ENCODE results near the gene ASTE1. TPM values are rescaled to one million over a fixed set of nuclear protein-coding genes. Genes with fewer than 3 reads are reported as not detected.

ASTE1 gene, protein sequence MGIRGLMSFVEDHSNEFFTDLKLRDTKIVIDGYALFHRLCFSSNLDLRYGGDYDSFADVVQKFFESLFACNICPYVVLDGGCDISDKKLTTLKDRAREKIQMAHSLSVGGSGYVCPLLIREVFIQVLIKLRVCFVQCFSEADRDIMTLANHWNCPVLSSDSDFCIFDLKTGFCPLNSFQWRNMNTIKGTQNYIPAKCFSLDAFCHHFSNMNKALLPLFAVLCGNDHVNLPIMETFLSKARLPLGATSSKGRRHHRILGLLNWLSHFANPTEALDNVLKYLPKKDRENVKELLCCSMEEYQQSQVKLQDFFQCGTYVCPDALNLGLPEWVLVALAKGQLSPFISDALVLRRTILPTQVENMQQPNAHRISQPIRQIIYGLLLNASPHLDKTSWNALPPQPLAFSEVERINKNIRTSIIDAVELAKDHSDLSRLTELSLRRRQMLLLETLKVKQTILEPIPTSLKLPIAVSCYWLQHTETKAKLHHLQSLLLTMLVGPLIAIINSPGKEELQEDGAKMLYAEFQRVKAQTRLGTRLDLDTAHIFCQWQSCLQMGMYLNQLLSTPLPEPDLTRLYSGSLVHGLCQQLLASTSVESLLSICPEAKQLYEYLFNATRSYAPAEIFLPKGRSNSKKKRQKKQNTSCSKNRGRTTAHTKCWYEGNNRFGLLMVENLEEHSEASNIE
- 10 to 100 TPM in 2 of 4 donors, 1 to 10 TPM in 2; 4.5 to 26.2 (median 8.3) TPM for polyA plus RNA-seq
- long read RNA-seq, donor 1 = 0 reads
- long read RNA-seq, donor 2, partial matches to known transcripts = 0 of 1 reads
- long read RNA-seq, donor 2, other reads (novel, unspliced or antisense) = 0 of 1 reads
- long read RNA-seq, donor 3, partial matches to known transcripts = 10 of 10 reads
- long read RNA-seq, donor 3, other reads (novel, unspliced or antisense) = 0 of 10 reads
- long read RNA-seq, donor 4 = 0 reads
- long read RNA-seq, donor 5 = 0 reads
- long read RNA-seq, donor 6, partial matches to known transcripts = 0 of 3 reads
- long read RNA-seq, donor 6, other reads (novel, unspliced or antisense) = 0 of 3 reads
- long read RNA-seq, donor 7 = 0 reads
- long read RNA-seq, donor 8 = 0 reads
- long read RNA-seq, donor 9 = 0 reads
- long read RNA-seq, donor 10, partial matches to known transcripts = 0 of 3 reads
- long read RNA-seq, donor 10, other reads (novel, unspliced or antisense) = 0 of 3 reads

DNA sequence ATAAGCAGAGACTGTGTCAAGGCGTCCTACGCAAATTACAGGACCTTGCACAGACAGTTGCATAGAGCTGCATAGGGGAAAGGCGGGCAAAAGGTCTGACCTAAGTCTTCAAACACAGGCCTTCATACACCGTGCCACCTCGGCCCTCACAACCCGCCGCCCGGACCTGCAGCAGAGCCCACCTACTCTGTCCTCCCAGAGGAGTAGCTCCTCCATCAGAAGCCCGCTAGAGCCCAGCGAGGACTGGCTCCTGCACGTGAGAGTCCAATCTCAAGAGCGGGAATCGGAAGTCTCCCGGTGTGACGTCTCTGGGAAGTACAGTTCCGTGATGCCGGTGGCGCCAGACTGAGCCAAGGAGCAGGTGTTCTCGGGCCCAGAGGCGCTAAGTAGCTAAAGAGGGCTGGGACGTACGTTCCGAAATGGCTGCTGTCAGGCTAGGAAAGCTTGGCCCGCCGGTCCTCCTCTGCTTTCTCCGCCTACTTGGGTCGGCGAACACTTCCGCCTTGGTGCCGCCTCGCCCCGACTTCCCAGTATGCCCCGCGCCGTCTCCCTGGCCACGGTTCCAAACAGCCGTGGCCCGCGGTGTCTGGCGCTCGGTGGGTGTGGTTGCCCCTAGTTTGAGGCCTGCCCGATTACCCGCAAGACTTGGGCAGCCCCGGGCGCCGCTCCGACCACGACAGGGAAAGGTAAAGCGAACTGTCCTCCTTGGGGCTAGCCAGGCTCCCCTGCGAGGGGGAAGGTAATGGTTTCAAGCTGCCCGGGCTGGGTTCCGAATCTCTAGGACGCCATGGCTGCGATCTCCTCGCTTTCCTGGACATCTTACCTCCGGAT lies at the start of gene ASTE1, which contains the start of gene NEK11:
ASTE1 (minus strand) TSS at position 505 of the 831 bp plus-strand sequence. CDS start 1,519 bp downstream, outside the sequence.
NEK11 (plus strand) TSS at position 557 of the 831 bp plus-strand sequence. CDS start 2,832 bp downstream, outside the sequence.
- DNase-seq (peak; percentile 89 to 96), FAIRE-seq (no peak)
- peak within 1 kb of the TSS; percentile 63 to 79 (median 75) for H3K4me3 ChIP-seq (ENCODE audit: low read depth in 1 of 3, low read length in 3 of 3)
- H3K36me3 ChIP-seq (ENCODE audit: control insufficient read depth in 3 of 3, insufficient read depth in 2 of 3, low read depth in 1 of 3, low read length in 3 of 3) = peaks cover 0 to 5% (median 2%) of the 10 kb centered on the region in 3 donors
- no peaks in the 10 kb centered on the region for H3K27me3 ChIP-seq (ENCODE audit: control insufficient read depth in 3 of 3, insufficient read depth in 3 of 3, low read length in 3 of 3)
- H3K27ac ChIP-seq (ENCODE audit: low read depth in 1 of 3, low read length in 2 of 3) = peak within 1 kb of the TSS; percentile 94 to 100 (median 95)
- H3K4me1 ChIP-seq (ENCODE audit: control insufficient read depth in 3 of 3, insufficient read depth in 2 of 3, low read depth in 1 of 3, low read length in 2 of 3) = peaks cover 5 to 19% (median 14%) of the 10 kb centered on the region in 3 donors
- no peaks in the 10 kb centered on the region for H3K9me3 ChIP-seq (ENCODE audit: control insufficient read depth in 2 of 2, insufficient read depth in 1 of 2, low read depth in 1 of 2, low read length in 1 of 2)
- 0 to 1% (median 0%) methylated on average over 52 to 56 of the region's 56 CpGs for WGBS, 3 donors

DNA sequence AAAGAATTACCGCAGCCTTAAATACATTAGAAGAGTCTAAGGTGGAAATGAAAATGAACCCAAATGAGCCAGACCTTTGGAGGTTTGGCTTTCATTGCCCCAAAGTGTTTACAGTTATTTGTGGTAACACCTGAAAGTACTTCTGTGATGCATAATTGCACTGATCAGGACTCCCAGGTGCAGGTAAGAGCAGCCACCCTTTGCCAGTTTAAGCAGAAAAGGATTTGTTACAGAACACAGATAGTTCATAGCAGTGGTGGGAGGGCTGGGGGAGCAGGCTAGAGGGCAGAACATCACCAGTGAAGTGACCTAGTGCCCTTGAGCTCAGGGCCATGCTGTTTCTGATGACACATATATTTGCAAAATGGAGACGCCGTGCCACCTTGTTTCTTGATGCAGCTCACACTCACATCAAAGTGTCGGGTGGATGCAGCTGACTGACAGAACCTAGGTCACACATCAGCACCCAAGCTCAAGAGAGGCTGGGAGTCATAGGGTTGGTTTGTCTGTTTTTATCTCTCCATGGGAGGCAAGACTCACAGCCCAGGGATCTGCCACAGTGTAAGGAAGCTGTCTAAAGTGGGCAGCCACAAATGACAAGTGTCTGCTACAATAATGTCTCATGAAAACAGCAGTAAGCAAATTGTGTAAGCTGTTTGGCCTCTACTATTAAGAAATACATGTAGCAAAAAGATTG lies 49.2 kb upstream of the ASTE1 start:
- Histone ChIP-seq H3K36me3 (ENCODE audit: control insufficient read depth in 3 of 3, insufficient read depth in 2 of 3, low read depth in 1 of 3, low read length in 3 of 3) (no peaks in the 10 kb centered on the region), H3K9me3 (ENCODE audit: control insufficient read depth in 2 of 2, insufficient read depth in 1 of 2, low read depth in 1 of 2, low read length in 1 of 2) (no peaks in the 10 kb centered on the region), H3K4me3 (ENCODE audit: low read depth in 1 of 3, low read length in 3 of 3) (no peak overlapping the region), H3K27ac (ENCODE audit: low read depth in 1 of 3, low read length in 2 of 3) (no peak overlapping the region), H3K27me3 (ENCODE audit: control insufficient read depth in 3 of 3, insufficient read depth in 3 of 3, low read length in 3 of 3) (no peaks in the 10 kb centered on the region), H3K4me1 (ENCODE audit: control insufficient read depth in 3 of 3, insufficient read depth in 2 of 3, low read depth in 1 of 3, low read length in 2 of 3) (no peaks in the 10 kb centered on the region)
- FAIRE-seq (no peak), DNase-seq (no peak)
- WGBS, 3 donors = 55 to 70% (median 68%) methylated on average over 4 of the region's 4 CpGs

DNA sequence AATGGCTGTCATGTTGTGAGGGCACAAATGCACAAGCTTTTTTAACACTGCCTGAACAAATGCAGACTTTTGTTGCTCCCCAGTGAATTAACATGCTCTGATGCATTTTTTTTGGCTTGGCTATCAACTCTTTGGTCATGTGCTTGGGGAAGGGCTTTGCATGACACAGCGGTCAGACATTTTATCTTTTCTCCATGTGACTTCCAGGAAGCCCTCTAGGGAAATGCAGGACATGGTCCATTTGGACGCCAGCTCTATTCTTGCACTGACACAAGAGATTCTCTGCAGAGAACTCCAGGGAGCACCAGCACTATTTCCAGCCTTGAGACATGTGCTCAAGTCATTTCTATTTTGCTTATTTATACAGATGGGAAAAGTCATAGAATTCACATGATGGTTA lies 46.2 kb upstream of the ASTE1 start:
- H3K27ac ChIP-seq (ENCODE audit: low read depth in 1 of 3, low read length in 2 of 3) = no peak overlapping the region

DNA sequence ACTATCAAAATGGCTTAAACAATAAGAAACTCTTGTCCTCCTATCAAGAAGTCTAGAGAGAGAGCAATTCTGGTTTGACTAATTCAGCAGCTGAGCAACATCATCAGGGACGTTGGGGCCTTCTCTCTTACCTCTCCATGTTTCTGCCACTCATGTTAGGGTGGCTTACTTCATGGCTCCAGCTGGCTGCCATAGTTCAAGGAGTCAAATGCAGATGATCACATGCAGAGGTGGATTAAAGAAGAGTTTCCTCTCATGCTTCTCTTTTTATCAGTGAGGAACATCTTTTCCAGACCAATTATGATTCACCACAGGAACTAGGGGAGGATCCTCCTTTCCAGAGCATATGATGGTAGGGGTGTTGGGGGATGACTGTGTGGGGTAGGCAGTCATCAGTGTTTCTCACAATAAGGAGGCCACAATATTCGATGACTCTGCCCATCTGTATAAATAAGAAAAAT lies 45.5 kb upstream of the ASTE1 start:
- Histone ChIP-seq H3K36me3 (ENCODE audit: control insufficient read depth in 3 of 3, insufficient read depth in 2 of 3, low read depth in 1 of 3, low read length in 3 of 3) (no peaks in the 10 kb centered on the region), H3K9me3 (ENCODE audit: control insufficient read depth in 2 of 2, insufficient read depth in 1 of 2, low read depth in 1 of 2, low read length in 1 of 2) (no peaks in the 10 kb centered on the region), H3K4me3 (ENCODE audit: low read depth in 1 of 3, low read length in 3 of 3) (no peak overlapping the region), H3K27me3 (ENCODE audit: control insufficient read depth in 3 of 3, insufficient read depth in 3 of 3, low read length in 3 of 3) (no peaks in the 10 kb centered on the region), H3K4me1 (ENCODE audit: control insufficient read depth in 3 of 3, insufficient read depth in 2 of 3, low read depth in 1 of 3, low read length in 2 of 3) (no peaks in the 10 kb centered on the region), H3K27ac (ENCODE audit: low read depth in 1 of 3, low read length in 2 of 3) (no peak overlapping the region)
- DNase-seq = no peak
- WGBS, 3 donors = 55 to 61% (median 59%) methylated on average over 2 of the region's 2 CpGs
- no peak for FAIRE-seq

More for the DNA sequence above, 46.2 kb upstream of the ASTE1 start:
- no peaks in the 10 kb centered on the region for H3K4me1 ChIP-seq (ENCODE audit: control insufficient read depth in 3 of 3, insufficient read depth in 2 of 3, low read depth in 1 of 3, low read length in 2 of 3)
- no peaks in the 10 kb centered on the region for H3K36me3 ChIP-seq (ENCODE audit: control insufficient read depth in 3 of 3, insufficient read depth in 2 of 3, low read depth in 1 of 3, low read length in 3 of 3)
- WGBS, 3 donors = 43 to 70% (median 67%) methylated on average over 2 of the region's 2 CpGs
- no peak overlapping the region for H3K4me3 ChIP-seq (ENCODE audit: low read depth in 1 of 3, low read length in 3 of 3)
- H3K9me3 ChIP-seq (ENCODE audit: control insufficient read depth in 2 of 2, insufficient read depth in 1 of 2, low read depth in 1 of 2, low read length in 1 of 2) = no peaks in the 10 kb centered on the region
- H3K27me3 ChIP-seq (ENCODE audit: control insufficient read depth in 3 of 3, insufficient read depth in 3 of 3, low read length in 3 of 3) = no peaks in the 10 kb centered on the region
- DNase-seq (peak in 1 of 2 donors; percentile 33), FAIRE-seq (no peak)

DNA sequence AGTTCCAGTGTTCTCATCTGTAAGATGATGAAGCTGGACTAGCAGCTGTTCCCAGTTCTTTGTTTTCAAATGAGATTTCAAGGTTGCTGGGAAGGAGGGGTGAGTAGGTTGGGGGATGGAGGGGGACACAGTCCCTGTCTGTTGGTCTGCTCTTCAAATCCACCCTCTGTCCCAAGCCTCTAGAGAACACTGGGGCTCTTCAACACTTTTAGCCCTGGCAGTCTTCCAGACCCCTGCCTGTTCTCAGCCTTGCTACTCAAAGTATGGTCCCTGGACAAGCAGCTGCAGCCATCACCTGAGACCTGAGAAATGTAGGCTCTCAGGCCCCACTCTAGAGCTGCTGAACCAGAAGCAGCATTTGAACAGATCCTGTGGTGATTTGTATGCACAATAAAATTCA lies 41.4 kb upstream of the ASTE1 start:
- Histone ChIP-seq H3K27ac (ENCODE audit: low read depth in 1 of 3, low read length in 2 of 3) (no peak overlapping the region), H3K9me3 (ENCODE audit: control insufficient read depth in 2 of 2, insufficient read depth in 1 of 2, low read depth in 1 of 2, low read length in 1 of 2) (no peaks in the 10 kb centered on the region), H3K36me3 (ENCODE audit: control insufficient read depth in 3 of 3, insufficient read depth in 2 of 3, low read depth in 1 of 3, low read length in 3 of 3) (no peaks in the 10 kb centered on the region), H3K27me3 (ENCODE audit: control insufficient read depth in 3 of 3, insufficient read depth in 3 of 3, low read length in 3 of 3) (no peaks in the 10 kb centered on the region), H3K4me1 (ENCODE audit: control insufficient read depth in 3 of 3, insufficient read depth in 2 of 3, low read depth in 1 of 3, low read length in 2 of 3) (no peaks in the 10 kb centered on the region), H3K4me3 (ENCODE audit: low read depth in 1 of 3, low read length in 3 of 3) (no peak overlapping the region)
- DNase-seq (no peak), FAIRE-seq (no peak)

DNA sequence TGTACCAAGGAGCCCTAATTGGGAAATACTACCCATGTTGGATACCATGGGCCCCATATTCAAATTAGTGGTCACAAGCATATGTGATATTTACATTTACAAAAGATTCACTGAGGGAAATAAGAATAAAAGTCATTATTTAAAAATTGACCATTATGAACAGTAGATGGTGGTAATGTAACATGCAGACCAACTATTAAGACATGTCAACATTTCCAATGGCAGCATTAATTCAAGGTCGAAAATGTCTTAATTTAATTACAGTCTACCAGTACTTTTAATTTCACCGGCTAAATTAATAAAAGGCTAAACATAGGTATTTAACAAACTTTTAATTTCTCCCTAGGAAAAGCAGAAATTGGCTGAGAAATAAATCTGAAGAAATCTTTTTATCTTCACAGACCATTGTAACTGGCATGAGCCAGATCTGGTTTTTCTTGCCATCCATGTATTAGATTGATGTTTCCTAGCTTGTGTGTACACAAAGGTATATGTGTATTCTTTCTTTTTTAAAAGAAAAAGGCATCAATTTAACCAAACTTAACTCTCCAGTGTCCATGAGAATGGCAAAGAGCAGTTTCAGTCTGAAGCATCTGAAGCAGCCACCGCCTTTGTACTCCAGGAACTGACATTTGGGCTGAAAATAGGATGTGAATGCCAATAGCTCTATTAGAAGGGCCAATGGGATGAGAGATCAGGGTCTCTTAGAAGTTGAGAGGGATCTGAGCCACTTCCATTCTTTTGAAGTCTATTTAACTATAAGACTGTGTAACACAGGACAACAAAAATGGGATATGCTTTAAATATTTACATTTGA lies 26.6 kb upstream of the ASTE1 start:
- Histone ChIP-seq H3K9me3 (ENCODE audit: control insufficient read depth in 2 of 2, insufficient read depth in 1 of 2, low read depth in 1 of 2, low read length in 1 of 2) (no peaks in the 10 kb centered on the region), H3K27me3 (ENCODE audit: control insufficient read depth in 3 of 3, insufficient read depth in 3 of 3, low read length in 3 of 3) (no peaks in the 10 kb centered on the region), H3K4me3 (ENCODE audit: low read depth in 1 of 3, low read length in 3 of 3) (no peak overlapping the region), H3K27ac (ENCODE audit: low read depth in 1 of 3, low read length in 2 of 3) (no peak overlapping the region), H3K36me3 (ENCODE audit: control insufficient read depth in 3 of 3, insufficient read depth in 2 of 3, low read depth in 1 of 3, low read length in 3 of 3) (peaks cover 0 to 2% (median 0%) of the 10 kb centered on the region in 3 donors), H3K4me1 (ENCODE audit: control insufficient read depth in 3 of 3, insufficient read depth in 2 of 3, low read depth in 1 of 3, low read length in 2 of 3) (no peaks in the 10 kb centered on the region)
- DNase-seq (no peak), FAIRE-seq (no peak)
- whole genome bisulfite sequencing, 3 donors = 87 to 91% (median 90%) methylated on average over 3 of the region's 3 CpGs

DNA sequence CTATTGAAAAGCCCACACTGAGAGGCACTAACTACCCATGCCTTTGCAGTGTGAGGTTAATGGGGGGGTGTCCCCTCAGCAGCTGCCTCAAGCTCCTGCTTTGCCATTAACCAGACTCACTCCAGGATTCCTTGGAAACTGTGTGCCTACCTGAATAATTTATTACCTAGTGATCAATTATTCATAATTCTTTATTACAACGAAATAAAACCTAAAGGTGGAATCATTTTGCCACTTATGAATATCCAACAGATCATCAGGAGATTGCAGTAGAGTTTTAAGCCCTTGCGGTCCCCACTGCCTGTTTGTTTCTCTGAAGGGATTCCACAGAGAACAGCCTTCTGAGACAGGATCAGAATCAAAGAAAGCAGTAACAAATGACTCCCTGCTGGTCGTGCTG lies 23.4 kb upstream of the ASTE1 start:
- H3K4me3 ChIP-seq (ENCODE audit: low read depth in 1 of 3, low read length in 3 of 3) = no peak overlapping the region
- H3K9me3 ChIP-seq (ENCODE audit: control insufficient read depth in 2 of 2, insufficient read depth in 1 of 2, low read depth in 1 of 2, low read length in 1 of 2) = peaks cover 0 to 4% of the 10 kb centered on the region in 2 donors
- FAIRE-seq (no peak), DNase-seq (no peak)
- H3K27me3 ChIP-seq (ENCODE audit: control insufficient read depth in 3 of 3, insufficient read depth in 3 of 3, low read length in 3 of 3) = no peaks in the 10 kb centered on the region
- H3K27ac ChIP-seq (ENCODE audit: low read depth in 1 of 3, low read length in 2 of 3) = no peak overlapping the region
- no peaks in the 10 kb centered on the region for H3K4me1 ChIP-seq (ENCODE audit: control insufficient read depth in 3 of 3, insufficient read depth in 2 of 3, low read depth in 1 of 3, low read length in 2 of 3)
- 70 to 82% (median 77%) methylated on average over 3 of the region's 3 CpGs for WGBS, 3 donors
- peaks cover 0 to 4% (median 0%) of the 10 kb centered on the region in 3 donors for H3K36me3 ChIP-seq (ENCODE audit: control insufficient read depth in 3 of 3, insufficient read depth in 2 of 3, low read depth in 1 of 3, low read length in 3 of 3)

All from small intestine (tissue), 16 donors.